ENCODE measurements around the gene PKP2.
"Not testable (repeated sequence)": the region's sequence is repeated elsewhere in the genome, so short reads cannot be mapped to it uniquely, and the experiment has no call there.

The PKP2 gene

GRCh38 chr12:32895688-32896431, 717 bp downstream of the PKP2 start:
- no peak for DNase-seq (ENCODE audit: low read depth in 2 of 2)

- DNase-seq (ENCODE audit: low read depth in 2 of 2), result no peak
Observed at GRCh38 chr12:32894566-32894965, 2.0 kb downstream of the PKP2 start.

- DNase-seq (ENCODE audit: low read depth in 2 of 2), result no peak
Observed at GRCh38 chr12:32893458-32893857, 3.1 kb downstream of the PKP2 start.

- no peak for DNase-seq (ENCODE audit: low read depth in 2 of 2)
Observed at GRCh38 chr12:32893043-32893442, 3.5 kb downstream of the PKP2 start.

- not testable (repeated sequence) for DNase-seq (ENCODE audit: low read depth in 2 of 2)
Observed at GRCh38 chr12:32892369-32892768, 4.2 kb downstream of the PKP2 start.

GRCh38 chr12:32891956-32892355, 4.6 kb downstream of the PKP2 start:
- no peak for DNase-seq (ENCODE audit: low read depth in 2 of 2)

- DNase-seq (ENCODE audit: low read depth in 2 of 2), result no peak
Observed at GRCh38 chr12:32891526-32891925, 5.1 kb downstream of the PKP2 start.

- DNase-seq (ENCODE audit: low read depth in 2 of 2), result no peak
Observed at GRCh38 chr12:32889011-32889760, 7.4 kb downstream of the PKP2 start.

- DNase-seq (ENCODE audit: low read depth in 2 of 2), result no peak
Observed at GRCh38 chr12:32887058-32887457, 9.5 kb downstream of the PKP2 start.

GRCh38 chr12:32885831-32886230, 10.7 kb downstream of the PKP2 start:
- DNase-seq (ENCODE audit: low read depth in 2 of 2), result no peak

GRCh38 chr12:32884962-32885361, 11.6 kb downstream of the PKP2 start:
- DNase-seq (ENCODE audit: low read depth in 2 of 2), result no peak

- DNase-seq (ENCODE audit: low read depth in 2 of 2), result no peak
Observed at GRCh38 chr12:32881702-32882101, 14.9 kb downstream of the PKP2 start.

GRCh38 chr12:32881107-32881506, 15.5 kb downstream of the PKP2 start:
- no peak for DNase-seq (ENCODE audit: low read depth in 2 of 2)

GRCh38 chr12:32879066-32879465, 17.5 kb downstream of the PKP2 start:
- DNase-seq (ENCODE audit: low read depth in 2 of 2), result not testable (repeated sequence)

- no peak for DNase-seq (ENCODE audit: low read depth in 2 of 2)
Observed at GRCh38 chr12:32877601-32878459, 18.7 kb downstream of the PKP2 start.

- DNase-seq (ENCODE audit: low read depth in 2 of 2), result no peak
Observed at GRCh38 chr12:32876004-32876403, 20.6 kb downstream of the PKP2 start.

- no peak for DNase-seq (ENCODE audit: low read depth in 2 of 2)
Observed at GRCh38 chr12:32874975-32875374, 21.6 kb downstream of the PKP2 start.

- no peak for DNase-seq (ENCODE audit: low read depth in 2 of 2)
Observed at GRCh38 chr12:32874078-32874477, 22.5 kb downstream of the PKP2 start.

- not testable (repeated sequence) for DNase-seq (ENCODE audit: low read depth in 2 of 2)
Observed at GRCh38 chr12:32872416-32872815, 24.2 kb downstream of the PKP2 start.

- no peak for DNase-seq (ENCODE audit: low read depth in 2 of 2)
Observed at GRCh38 chr12:32870716-32871115, 25.9 kb downstream of the PKP2 start.

GRCh38 chr12:32868885-32869284, 27.7 kb downstream of the PKP2 start:
- no peak for DNase-seq (ENCODE audit: low read depth in 2 of 2)

GRCh38 chr12:32864731-32865130, 31.8 kb downstream of the PKP2 start:
- no peak for DNase-seq (ENCODE audit: low read depth in 2 of 2)
